SK-N-SH (cell line): Measurements from ENCODE around the gene SLC22A15. TPM values are rescaled to one million over a fixed set of nuclear protein-coding genes. Genes with fewer than 3 reads are reported as not detected.

ENCODE experiments used
- CTCF ChIA-PET: fragments of 300-600, 350-600 bp; formaldehyde crosslinking; extraction: SDS; loops from one replicate; lab custom pipeline; 2021; lab: Yijun Ruan, JAX
- POLR2A ChIA-PET: fragments of 350-600 bp; sonication (Branson Sonifier 250); formaldehyde crosslinking; extraction: SDS; loops from one replicate; lab custom pipeline; 2020; ENCODE audit warnings: antibody characterized with exemption, inconsistent platforms; lab: Yijun Ruan, JAX
- DNase-seq: peaks from one replicate; pipeline ENCODE4 v3.0.0; 2012
- H2AFZ ChIP-seq: fragments of 200-600 bp; sonication (generic); 2 replicates; pipeline ENCODE4 v1.8.1; 2016; ENCODE audit warnings: antibody characterized with exemption, mild to moderate bottlenecking, low read depth
- H3F3A ChIP-seq: fragments of 200-600 bp; sonication (generic); replicated peaks from 2 replicates; pipeline ENCODE3; 2016; ENCODE audit warnings: antibody characterized with exemption, mild to moderate bottlenecking; ENCODE audit not compliant: insufficient read depth
- H3K27ac ChIP-seq, 2 experiments: fragments of 200-500 bp in 1 of 2; fragments of 200-600 bp in 1 of 2; sonication (Bioruptor generic) in 1 of 2; sonication (generic), shearing (Covaris generic) in 1 of 2; 2 replicates each; pipeline versions ENCODE4 v1.5.1 to v1.6.1; 2014 to 2016; ENCODE audit warnings: low read depth in 2 of 2, inconsistent platforms in 1 of 2, low read length in 1 of 2, mild to moderate bottlenecking in 1 of 2, mixed read lengths in 1 of 2
- H3K27me3 ChIP-seq: fragments of 200-600 bp; sonication (generic), shearing (Covaris generic); 2 replicates; pipeline ENCODE4 v1.6.1; 2016; ENCODE audit warnings: mixed run types; ENCODE audit not compliant: insufficient read depth
- H3K36me3 ChIP-seq, 2 experiments: fragments of 200-500 bp in 1 of 2; fragments of 200-600 bp in 1 of 2; sonication (Bioruptor generic) in 1 of 2; sonication (generic) in 1 of 2; replicated peaks in 1 of 2; 2 replicates each; pipeline versions ENCODE3 to v1.5.1; 2014 to 2016; ENCODE audit warnings: low read length in 1 of 2, mild to moderate bottlenecking in 1 of 2; ENCODE audit not compliant: insufficient read depth in 2 of 2, control insufficient read depth in 1 of 2
- H3K4me1 ChIP-seq, 2 experiments: fragments of 200-500 bp in 1 of 2; fragments of 200-600 bp in 1 of 2; sonication (Bioruptor generic) in 1 of 2; sonication (generic), shearing (Covaris generic) in 1 of 2; 2 replicates each; pipeline versions ENCODE4 v1.5.1 to v1.6.1; 2014 to 2016; ENCODE audit warnings: low read depth in 1 of 2, low read length in 1 of 2, mixed run types in 1 of 2; ENCODE audit not compliant: insufficient read depth in 2 of 2, control insufficient read depth in 1 of 2
- H3K4me2 ChIP-seq: fragments of 200-600 bp; sonication (generic), shearing (Covaris generic); 2 replicates; pipeline ENCODE4 v1.6.1; 2017; ENCODE audit warnings: mixed run types
- H3K4me3 ChIP-seq, 2 experiments: fragments of 200-500 bp in 1 of 2; fragments of 200-600 bp in 1 of 2; sonication (Bioruptor generic) in 1 of 2; sonication (generic), shearing (Covaris generic) in 1 of 2; 2 replicates each; pipeline versions ENCODE4 v1.5.1 to v1.8.1; 2014 to 2016; ENCODE audit warnings: low read depth in 2 of 2, inconsistent platforms in 1 of 2, low read length in 1 of 2, mild to moderate bottlenecking in 1 of 2, mixed read lengths in 1 of 2, moderate library complexity in 1 of 2
- H3K79me2 ChIP-seq: fragments of 200-600 bp; sonication (generic); 2 replicates; pipeline ENCODE4 v1.8.1; 2017; ENCODE audit warnings: mild to moderate bottlenecking; ENCODE audit not compliant: insufficient read depth
- H3K9ac ChIP-seq: fragments of 200-600 bp; sonication (generic); 2 replicates; pipeline ENCODE4 v1.6.1; 2017; ENCODE audit warnings: mixed run types
- H3K9me2 ChIP-seq: fragments of 200-600 bp; sonication (generic); 2 replicates; pipeline ENCODE4 v1.6.1; 2017; ENCODE audit warnings: mixed run types
- H3K9me3 ChIP-seq: fragments of 200-600 bp; sonication (generic); 2 replicates; pipeline ENCODE4 v1.6.1; 2017; ENCODE audit warnings: mixed run types, mild to moderate bottlenecking, moderate library complexity
- H4K20me1 ChIP-seq: fragments of 200-600 bp; sonication (generic); 2 replicates; pipeline ENCODE4 v1.6.1; 2017; ENCODE audit warnings: mild to moderate bottlenecking, mixed run types; ENCODE audit not compliant: insufficient read depth
- ELF1 ChIP-seq: IDR thresholded peaks from 2 replicates; pipeline ENCODE4 v1.4.0; 2012
- FOSL2 ChIP-seq: IDR thresholded peaks from 2 replicates; pipeline ENCODE4 v1.4.0; 2012; ENCODE audit warnings: low read depth, mild to moderate bottlenecking, moderate library complexity, borderline replicate concordance
- FOXJ3 ChIP-seq: sonication (generic); formaldehyde crosslinking; IDR thresholded peaks from 2 replicates; pipeline ENCODE4 v1.5.1; 2020; ENCODE audit warnings: mild to moderate bottlenecking, missing genetic modification reagents
- GABPA ChIP-seq: IDR thresholded peaks from 2 replicates; pipeline ENCODE4 v1.4.0; 2012; ENCODE audit warnings: low read depth, mild to moderate bottlenecking
- IRF3 ChIP-seq: fragments of 150-350 bp; IDR thresholded peaks from 2 replicates; pipeline ENCODE4 v1.6.1; 2016; ENCODE audit warnings: mild to moderate bottlenecking, low read depth, low read length
- JUND ChIP-seq: IDR thresholded peaks from 2 replicates; pipeline ENCODE4 v1.4.0; 2012
- MAX ChIP-seq: IDR thresholded peaks from 2 replicates; pipeline ENCODE4 v1.4.0; 2012; ENCODE audit warnings: low read depth
- MXI1 ChIP-seq: IDR thresholded peaks from 2 replicates; pipeline ENCODE4 v1.6.1; 2012; ENCODE audit warnings: mild to moderate bottlenecking, low read depth, low read length, improper control_type of control experiment
- NFIC ChIP-seq: IDR thresholded peaks from 2 replicates; pipeline ENCODE4 v1.4.0; 2012; ENCODE audit warnings: borderline replicate concordance
- NRF1 ChIP-seq: IDR thresholded peaks from 2 replicates; pipeline ENCODE4 v1.6.1; 2012; ENCODE audit warnings: low read depth, mild to moderate bottlenecking, low read length
- RFX5 ChIP-seq: IDR thresholded peaks from 2 replicates; pipeline ENCODE4 v1.6.1; 2012; ENCODE audit warnings: mild to moderate bottlenecking, improper control_type of control experiment, low read length
- RXRA ChIP-seq: IDR thresholded peaks from 2 replicates; pipeline ENCODE4 v1.4.0; 2012; ENCODE audit warnings: low read depth, mild to moderate bottlenecking, borderline replicate concordance
- SMC3 ChIP-seq: IDR thresholded peaks from 2 replicates; pipeline ENCODE4 v1.6.1; 2012; ENCODE audit warnings: low read depth, low read length, improper control_type of control experiment
- TAF1 ChIP-seq: IDR thresholded peaks from 2 replicates; pipeline ENCODE4 v1.6.1; 2012; ENCODE audit warnings: low read depth, mild to moderate bottlenecking, low read length, moderate library complexity, borderline replicate concordance
- TCF12 ChIP-seq: IDR thresholded peaks from 2 replicates; pipeline ENCODE4 v1.4.0; 2012
- TEAD4 ChIP-seq: IDR thresholded peaks from 2 replicates; pipeline ENCODE4 v1.4.0; 2012; ENCODE audit warnings: mild to moderate bottlenecking, borderline replicate concordance; ENCODE audit not compliant: insufficient read depth
- YY1 ChIP-seq: IDR thresholded peaks from 2 replicates; pipeline ENCODE4 v1.4.0; 2012; ENCODE audit warnings: low read depth, mild to moderate bottlenecking
- ZBTB33 ChIP-seq: IDR thresholded peaks from 2 replicates; pipeline ENCODE4 v1.4.0; 2012; ENCODE audit warnings: low read depth, borderline replicate concordance
- WGBS: methylation state at CpG from one replicate; pipeline ENCODE4 v1.1.6; 2017; ENCODE audit warnings: low lambda C conversion rate; 5-methylcytosine and 5-hydroxymethylcytosine counted together
- polyA plus RNA-seq, 3 experiments: library from polyadenylated mRNA; depleted of rRNA; stranded (reverse); fragments of >200 nt; gene quantifications; 2 replicates each; pipeline ENCODE4 v1.2.3, GENCODE V29; 2012

SLC22A15 gene
- polyA plus RNA-seq, 1 of the 3 experiments (the other 2 are of a cell fraction), result 0.13 TPM

GRCh38 chr1:116097626-116098025, 121.3 kb downstream of the SLC22A15 start:
- H3K4me2 ChIP-seq, result no peak overlapping the region
- peaks cover 3% of the 10 kb centered on the region; the same call in 1 of the 2 replicates for H3K9me2 ChIP-seq
- H3K4me3 ChIP-seq, result no peak overlapping the region
- no peaks in the 10 kb centered on the region for H3K9me3 ChIP-seq
- no peaks in the 10 kb centered on the region for H3K27me3 ChIP-seq
- H3K79me2 ChIP-seq, result no peaks in the 10 kb centered on the region
- H3F3A ChIP-seq, result no peaks in the 10 kb centered on the region
- DNase-seq, result no peak
- no peaks in the 10 kb centered on the region for H3K36me3 ChIP-seq
- no peak overlapping the region for H3K9ac ChIP-seq
- TF ChIP-seq NFIC (no peak), MXI1 (no peak), NRF1 (no peak), TCF12 (no peak), FOXJ3 (CRISPR knock-in tag) (no peak), ZBTB33 (no peak), YY1 (no peak), RXRA (no peak), SMC3 (no peak), TEAD4 (no peak), IRF3 (no peak), MAX (no peak), FOSL2 (no peak)
- H4K20me1 ChIP-seq, result no peaks in the 10 kb centered on the region
- H3K4me1 ChIP-seq, result no peaks in the 10 kb centered on the region
- CTCF ChIA-PET, result interaction anchor here (1.0 to 1.7 kb wide), 2 partner anchors 10 to 41 kb away, joined by 3 to 5 read pairs; no protein-coding TSS in a partner anchor
- H2AFZ ChIP-seq, result no peak overlapping the region
- no peak overlapping the region for H3K27ac ChIP-seq
- POLR2A ChIA-PET, result no interaction called here
- 14% methylated on average over 1 of the region's 1 CpG for WGBS

- no peaks in the 10 kb centered on the region for H3K4me1 ChIP-seq
- ChIA-PET CTCF (interaction anchor here (1.7 kb wide), 1 partner anchor 40 kb away, joined by 5 read pairs; no protein-coding TSS in a partner anchor), POLR2A (no interaction called here)
- no peak overlapping the region for H3K27ac ChIP-seq
- no peak for DNase-seq
- no peaks in the 10 kb centered on the region for H3K79me2 ChIP-seq
- H3K9me2 ChIP-seq, result no peaks in the 10 kb centered on the region; the same call in 1 of the 2 replicates
- no peak overlapping the region for H3K9ac ChIP-seq
- H3K4me2 ChIP-seq, result no peak overlapping the region
- WGBS, result 55% methylated on average over 4 of the region's 4 CpGs
- no peaks in the 10 kb centered on the region for H3K27me3 ChIP-seq
- H3K36me3 ChIP-seq, result no peaks in the 10 kb centered on the region
- H3K4me3 ChIP-seq, result no peak overlapping the region
- H3F3A ChIP-seq, result no peaks in the 10 kb centered on the region
- no peaks in the 10 kb centered on the region for H3K9me3 ChIP-seq
- TF ChIP-seq ZBTB33 (no peak), SMC3 (no peak), RXRA (no peak), GABPA (no peak), TAF1 (no peak), RFX5 (no peak), ELF1 (no peak), JUND (no peak), NRF1 (no peak), MXI1 (no peak)
- H4K20me1 ChIP-seq, result no peaks in the 10 kb centered on the region
- no peak overlapping the region for H2AFZ ChIP-seq
Observed at GRCh38 chr1:116099379-116099778, 123.1 kb downstream of the SLC22A15 start.
